K562 (cell line): ENCODE results near the gene RBMX2. TPM values are rescaled to one million over a fixed set of nuclear protein-coding genes. Genes with fewer than 3 reads are reported as not detected.

Experiments used
- ATF2 ChIP-seq: sonication (generic); formaldehyde crosslinking; IDR thresholded peaks from 2 replicates; pipeline ENCODE4 v1.8.1; 2022; ENCODE audit warnings: missing genetic modification reagents
- BMI1 ChIP-seq: fragments of 150-350 bp; IDR thresholded peaks from 2 replicates; pipeline ENCODE4 v1.6.1; 2014; ENCODE audit warnings: low read length
- CBX5 ChIP-seq: IDR thresholded peaks from 2 replicates; pipeline ENCODE4 v1.6.1; 2014; ENCODE audit warnings: low read depth, borderline replicate concordance
- CREM ChIP-seq: IDR thresholded peaks from 2 replicates; pipeline ENCODE4 v1.6.1; 2014; ENCODE audit warnings: antibody characterized with exemption, low read depth
- CTCF ChIP-seq, 3 experiments: IDR thresholded peaks in 2 of 3; conservative IDR thresholded peaks in 1 of 3; 2 replicates each; pipeline ENCODE4 v1.5.1; 2011 to 2012; ENCODE audit warnings: low read length in 3 of 3, mild to moderate bottlenecking in 3 of 3, control low read depth in 2 of 3, improper control_type of control experiment in 1 of 3, inconsistent platforms in 1 of 3, low read depth in 1 of 3, mixed read lengths in 1 of 3, moderate library complexity in 1 of 3; ENCODE audit not compliant: insufficient read depth in 2 of 3
- DACH1 ChIP-seq: fragments of 450-650 bp; IDR thresholded peaks from 2 replicates; pipeline ENCODE4 v1.6.1; 2018; ENCODE audit not compliant: partially characterized antibody
- ETS2 ChIP-seq: IDR thresholded peaks from 2 replicates; pipeline ENCODE4 v1.6.1; 2016; ENCODE audit warnings: borderline replicate concordance, missing genetic modification characterization, mild to moderate bottlenecking, moderate library complexity, missing compliant biosample characterization; ENCODE audit not compliant: poor library complexity, severe bottlenecking
- HNRNPK ChIP-seq: fragments of 200-400 bp; formaldehyde crosslinking; IDR thresholded peaks from one replicate; pipeline ENCODE4 v1.6.1; 2018; ENCODE audit warnings: mild to moderate bottlenecking, low read depth, low read length; ENCODE audit not compliant: poor library complexity, severe bottlenecking
- KAT7 ChIP-seq: sonication (generic); formaldehyde crosslinking; IDR thresholded peaks from 2 replicates; pipeline ENCODE4 v1.8.0; 2022; ENCODE audit warnings: missing genetic modification reagents, mild to moderate bottlenecking, borderline replicate concordance
- KLF10 ChIP-seq: fragments of 250-450 bp; sonication (Bioruptor Pico); IDR thresholded peaks from 2 replicates; pipeline ENCODE4 v1.6.1; 2021; ENCODE audit warnings: matching md5 sums
- MTA1 ChIP-seq: fragments of 450-650 bp; IDR thresholded peaks from 2 replicates; pipeline ENCODE4 v1.6.1; 2017; ENCODE audit warnings: borderline replicate concordance
- PCBP2 ChIP-seq: fragments of 200-400 bp; formaldehyde crosslinking; IDR thresholded peaks from 2 replicates; pipeline ENCODE4 v1.6.1; 2018; ENCODE audit warnings: low read length, low read depth, mild to moderate bottlenecking, moderate library complexity; ENCODE audit not compliant: poor library complexity, severe bottlenecking
- PHTF2 ChIP-seq: fragments of 250-450 bp; sonication (Bioruptor Pico); IDR thresholded peaks from 2 replicates; pipeline ENCODE4 v1.5.0; 2021; ENCODE audit warnings: mild to moderate bottlenecking
- SREBF2 ChIP-seq: sonication (generic); formaldehyde crosslinking; IDR thresholded peaks from 2 replicates; pipeline ENCODE4 v1.4.0; 2020; ENCODE audit warnings: mild to moderate bottlenecking, missing genetic modification reagents
- TCF15 ChIP-seq: fragments of 250-450 bp; sonication (Bioruptor Pico); IDR thresholded peaks from 2 replicates; pipeline ENCODE4 v1.8.0; 2022; ENCODE audit warnings: moderate library complexity, mild to moderate bottlenecking, inconsistent platforms
- ZBTB34 ChIP-seq: fragments of 250-450 bp; sonication (Bioruptor Pico); IDR thresholded peaks from 2 replicates; pipeline ENCODE4 v1.8.0; 2021; ENCODE audit warnings: mild to moderate bottlenecking, moderate library complexity
- ZC3H11A ChIP-seq: IDR thresholded peaks from 2 replicates; pipeline ENCODE4 v1.6.1; 2012; ENCODE audit warnings: low read depth, low read length, improper control_type of control experiment
- ZFP1 ChIP-seq: fragments of 450-650 bp; formaldehyde crosslinking; IDR thresholded peaks from 2 replicates; pipeline ENCODE4 v1.4.0; 2020; ENCODE audit warnings: mild to moderate bottlenecking, mixed read lengths
- ZFX ChIP-seq: sonication (generic); formaldehyde crosslinking; IDR thresholded peaks from 2 replicates; pipeline ENCODE4 v1.8.0; 2022; ENCODE audit warnings: mild to moderate bottlenecking, missing genetic modification reagents, moderate library complexity
- ZHX1 ChIP-seq: fragments of 150-350 bp; conservative IDR thresholded peaks from 2 replicates; pipeline ENCODE4 v1.6.1; 2014; ENCODE audit warnings: low read length
- ZKSCAN1 ChIP-seq: fragments of 150-350 bp; IDR thresholded peaks from 2 replicates; pipeline ENCODE4 v1.6.1; 2016; ENCODE audit warnings: low read depth, low read length
- polyA plus RNA-seq, 8 experiments: library from polyadenylated mRNA; depleted of rRNA in 4 of 8; stranded (reverse) in 5 of 8; unstranded in 3 of 8; fragments of >200 nt; fragmentation: Nextera tagmentation in 2 of 8; fragmentation: Illumina TruSeq in 1 of 8; extraction: Ambion mirVana in 2 of 8; extraction: Trizol in 1 of 8; gene quantifications; 2 replicates each; pipeline versions ENCODE4 v1.2.1 to v1.2.3, GENCODE V29; 2011 to 2014; ENCODE audit warnings: inconsistent platforms in 1 of 8, missing spikeins in 1 of 8
- total RNA-seq, 7 experiments: library from RNA; depleted of rRNA in 6 of 7; stranded (reverse); fragments of >200 nt in 6 of 7; fragmentation: Illumina TruSeq in 2 of 7; extraction: Trizol in 2 of 7; gene quantifications; 2 replicates each; pipeline versions ENCODE4 v1.2.1 to v1.2.3, GENCODE V29; 2011 to 2021; ENCODE audit warnings: low replicate concordance in 1 of 7

RBMX2 gene
- total and polyA plus RNA-seq, 9 of the 15 experiments (the other 6 are each of a cell fraction or from before 2014, with no cell fraction given): 27.2 to 62.5 (median 54.1) TPM

DNA sequence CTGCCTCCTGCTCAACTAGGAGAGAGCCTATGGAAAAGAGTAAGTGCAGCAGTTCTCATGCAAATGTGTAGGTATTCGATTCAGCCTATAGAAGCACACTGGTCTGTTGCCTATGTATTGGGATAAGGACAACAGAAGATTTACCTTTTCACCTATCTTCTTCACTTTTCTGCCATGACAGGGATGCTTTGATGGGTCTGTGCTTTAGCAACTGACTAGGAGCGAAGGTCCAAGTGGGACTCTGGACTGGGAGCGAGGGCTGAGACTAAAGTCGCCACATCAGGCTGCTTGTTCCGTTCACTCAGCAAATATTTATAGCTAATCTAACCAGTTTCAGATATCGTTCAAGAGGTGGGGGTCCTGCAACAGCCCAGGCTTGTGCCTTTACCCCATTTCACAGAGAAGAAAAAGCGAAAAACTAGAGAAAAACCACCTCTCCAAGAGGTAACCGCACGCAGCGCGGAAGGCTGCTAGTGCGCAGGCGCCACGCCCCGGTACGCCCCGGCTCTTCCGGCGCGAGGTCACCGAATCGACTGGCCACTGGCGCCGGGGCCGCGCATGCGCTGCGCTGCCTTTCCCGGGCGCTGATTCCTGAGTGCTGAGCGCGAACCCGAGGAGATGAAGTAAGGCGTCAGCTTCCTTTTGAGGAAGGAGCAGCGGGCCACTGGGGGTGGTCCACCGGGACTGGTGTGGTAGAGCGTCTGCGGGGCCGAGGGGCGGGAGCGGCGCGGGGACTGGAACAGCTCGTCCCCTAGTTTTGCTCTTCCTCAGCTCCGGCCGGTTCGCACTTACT, at the start of gene RBMX2 (continued):
- TF ChIP-seq ZFX (CRISPR knock-in tag): no peak
- TF ChIP-seq DACH1: no peak
- TF ChIP-seq MTA1: no peak
- no peak for TF ChIP-seq ATF2 (CRISPR knock-in tag)
- no peak for TF ChIP-seq TCF15 (CRISPR knock-in tag)
- no peak for TF ChIP-seq KLF10 (CRISPR knock-in tag)
- TF ChIP-seq KAT7 (CRISPR knock-in tag): no peak
- no peak for TF ChIP-seq PCBP2
- no peak for TF ChIP-seq ZHX1
- no peak for TF ChIP-seq ETS2 (tag)
- no peak for TF ChIP-seq ZBTB34 (CRISPR knock-in tag)
- TF ChIP-seq ZC3H11A: no peak
- TF ChIP-seq BMI1: no peak
- TF ChIP-seq ZFP1 (CRISPR knock-in tag): no peak
- no peak for TF ChIP-seq ZKSCAN1
- peak; percentile 80 for TF ChIP-seq CREM
- no peak for TF ChIP-seq HNRNPK
- TF ChIP-seq SREBF2 (CRISPR knock-in tag): no peak
- no peak for TF ChIP-seq CBX5
- no peak for TF ChIP-seq PHTF2
- TF ChIP-seq CTCF (IDR thresholded peaks at IDR 0.05 in 2 of 3, conservative IDR thresholded peaks at IDR 0.05 in 1 of 3; ENCODE audit: insufficient read depth in 2 of 3, low read depth in 1 of 3, low read length in 3 of 3): no peak
